Measurements from ENCODE around the gene PCMT1. TPM values are rescaled to one million over a fixed set of nuclear protein-coding genes. Genes with fewer than 3 reads are reported as not detected.

PCMT1 gene
- total RNA-seq, 1 experiment from 2014 or later: 118 TPM

DNA sequence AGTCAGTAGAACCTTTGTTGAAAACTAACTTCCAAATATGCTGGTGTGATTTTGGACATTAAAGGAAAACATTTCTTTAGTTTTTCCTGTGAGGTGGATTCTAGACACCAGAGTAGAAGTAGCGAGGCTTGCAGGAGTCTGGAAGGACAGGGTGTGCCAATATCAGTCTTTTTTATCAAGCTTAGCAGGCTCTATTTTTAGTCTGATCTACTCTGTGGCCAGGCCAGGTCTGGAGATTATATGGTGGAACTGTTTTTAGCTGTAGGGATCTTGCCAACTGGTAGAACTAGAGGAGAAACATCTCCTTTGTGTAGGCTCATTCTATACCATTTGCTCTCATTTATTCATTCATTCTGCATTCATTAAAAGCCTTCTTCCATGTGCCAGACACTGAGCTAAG is 72.0 kb downstream of the PCMT1 start:
- ChIA-PET CTCF (no interaction called here), POLR2A (no interaction called here)
- no peak for DNase-seq
- no TSS peak for BruUV-seq (replicated peaks)
- H3K4me1 ChIP-seq: no peaks in the 10 kb centered on the region
- no peak overlapping the region for H3K4me3 ChIP-seq (ENCODE audit: low read depth, low read length)
- TF ChIP-seq, protein P1, sequence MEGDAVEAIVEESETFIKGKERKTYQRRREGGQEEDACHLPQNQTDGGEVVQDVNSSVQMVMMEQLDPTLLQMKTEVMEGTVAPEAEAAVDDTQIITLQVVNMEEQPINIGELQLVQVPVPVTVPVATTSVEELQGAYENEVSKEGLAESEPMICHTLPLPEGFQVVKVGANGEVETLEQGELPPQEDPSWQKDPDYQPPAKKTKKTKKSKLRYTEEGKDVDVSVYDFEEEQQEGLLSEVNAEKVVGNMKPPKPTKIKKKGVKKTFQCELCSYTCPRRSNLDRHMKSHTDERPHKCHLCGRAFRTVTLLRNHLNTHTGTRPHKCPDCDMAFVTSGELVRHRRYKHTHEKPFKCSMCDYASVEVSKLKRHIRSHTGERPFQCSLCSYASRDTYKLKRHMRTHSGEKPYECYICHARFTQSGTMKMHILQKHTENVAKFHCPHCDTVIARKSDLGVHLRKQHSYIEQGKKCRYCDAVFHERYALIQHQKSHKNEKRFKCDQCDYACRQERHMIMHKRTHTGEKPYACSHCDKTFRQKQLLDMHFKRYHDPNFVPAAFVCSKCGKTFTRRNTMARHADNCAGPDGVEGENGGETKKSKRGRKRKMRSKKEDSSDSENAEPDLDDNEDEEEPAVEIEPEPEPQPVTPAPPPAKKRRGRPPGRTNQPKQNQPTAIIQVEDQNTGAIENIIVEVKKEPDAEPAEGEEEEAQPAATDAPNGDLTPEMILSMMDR (IDR thresholded peaks at IDR 0.05; ENCODE audit: insufficient read depth in 1 of 2, low read depth in 1 of 2, low read length in 1 of 2, severe bottlenecking in 1 of 2, unreplicated experiment in 1 of 2): no peak
- H3K27ac Mint-ChIP-seq (ENCODE audit: unreplicated experiment): no peak overlapping the region
- no peaks in the 10 kb centered on the region for H3K27me3 ChIP-seq (replicated peaks; ENCODE audit: control insufficient read depth, insufficient read depth, low read length)
- no peaks in the 10 kb centered on the region for H3K36me3 ChIP-seq (ENCODE audit: control insufficient read depth, insufficient read depth, low read length)
- peaks cover 6% of the 10 kb centered on the region for H3K4me1 Mint-ChIP-seq (ENCODE audit: low read depth, unreplicated experiment)
- no peaks in the 10 kb centered on the region for H3K9me3 Mint-ChIP-seq (ENCODE audit: unreplicated experiment)
- no peaks in the 10 kb centered on the region for H3K36me3 Mint-ChIP-seq (ENCODE audit: insufficient read depth, unreplicated experiment)
- no peaks in the 10 kb centered on the region for H3K27me3 Mint-ChIP-seq (ENCODE audit: insufficient read depth, unreplicated experiment)
- no peak overlapping the region for H3K4me3 Mint-ChIP-seq (ENCODE audit: unreplicated experiment)
- no peaks in the 10 kb centered on the region for H3K9me3 ChIP-seq
- intact Hi-C loops (cut with micrococcal nuclease; ENCODE audit: unreplicated experiment): loop anchor here (5.0 kb wide), 1 partner anchor 99 kb away; no protein-coding TSS in a partner anchor

DNA sequence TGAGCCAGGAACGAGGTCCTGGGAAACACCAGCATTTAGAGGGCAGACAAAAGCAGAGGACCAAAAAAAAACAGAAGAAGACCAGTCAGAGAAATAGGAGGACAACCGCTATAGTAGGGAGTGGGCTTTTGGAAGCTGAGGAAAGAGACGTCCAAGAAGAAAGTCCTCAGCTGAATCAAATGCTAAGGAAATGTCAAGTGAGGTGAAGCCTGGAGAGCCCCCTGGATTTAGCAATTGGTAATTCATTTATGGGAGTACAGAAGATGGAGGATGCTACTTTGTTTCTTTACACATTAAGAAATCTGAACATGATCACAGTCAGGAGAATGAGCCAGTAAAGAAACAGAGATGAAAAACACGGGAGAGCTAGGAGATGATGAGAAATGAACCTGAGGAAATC is 73.5 kb downstream of the PCMT1 start:
- Histone ChIP-seq H3K4me3 (ENCODE audit: low read depth, low read length) (no peak overlapping the region), H3K9me3 (no peaks in the 10 kb centered on the region), H3K4me1 (no peaks in the 10 kb centered on the region), H3K36me3 (ENCODE audit: control insufficient read depth, insufficient read depth, low read length) (no peaks in the 10 kb centered on the region), H3K27me3 (replicated peaks; ENCODE audit: control insufficient read depth, insufficient read depth, low read length) (no peaks in the 10 kb centered on the region)
- Mint-ChIP-seq H3K4me1 (ENCODE audit: low read depth, unreplicated experiment) (peaks cover 6% of the 10 kb centered on the region), H3K36me3 (ENCODE audit: insufficient read depth, unreplicated experiment) (no peaks in the 10 kb centered on the region), H3K4me3 (ENCODE audit: unreplicated experiment) (no peak overlapping the region), H3K27me3 (ENCODE audit: insufficient read depth, unreplicated experiment) (no peaks in the 10 kb centered on the region), H3K27ac (ENCODE audit: unreplicated experiment) (no peak overlapping the region), H3K9me3 (ENCODE audit: unreplicated experiment) (no peaks in the 10 kb centered on the region)
- POLR2A ChIA-PET: no interaction called here
- CTCF ChIA-PET: no interaction called here
- TF ChIP-seq, protein P1 (IDR thresholded peaks at IDR 0.05; ENCODE audit: insufficient read depth in 1 of 2, low read depth in 1 of 2, low read length in 1 of 2, severe bottlenecking in 1 of 2, unreplicated experiment in 1 of 2): peak in 1 of 2 experiments; percentile 22
- intact Hi-C loops (cut with micrococcal nuclease; ENCODE audit: unreplicated experiment): loop anchor here (5.0 kb wide), 1 partner anchor 101 kb away; no protein-coding TSS in a partner anchor
- no TSS peak for BruUV-seq (replicated peaks)
- no peak for DNase-seq

DNA sequence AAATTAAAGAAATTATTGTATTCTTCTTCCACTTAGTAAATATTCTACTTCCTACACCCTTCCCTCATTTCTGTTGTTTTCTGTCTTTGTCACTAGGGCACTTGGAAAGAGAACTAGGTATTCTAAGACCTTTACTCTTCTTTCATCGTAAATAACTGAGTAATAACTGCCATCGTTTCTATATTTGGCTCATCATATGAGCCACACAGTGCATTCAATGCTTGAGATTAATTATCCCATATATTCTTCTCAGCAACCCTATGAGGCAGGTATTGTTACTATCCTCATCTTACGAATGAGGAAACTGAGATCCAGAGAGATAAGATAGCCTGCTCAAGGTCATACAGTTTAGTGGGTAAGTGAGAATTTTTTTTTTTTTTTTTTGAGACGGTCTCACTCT is 75.8 kb downstream of the PCMT1 start:
- ChIA-PET CTCF (no interaction called here), POLR2A (no interaction called here)
- H3K9me3 ChIP-seq: no peaks in the 10 kb centered on the region
- Mint-ChIP-seq H3K36me3 (ENCODE audit: insufficient read depth, unreplicated experiment) (no peaks in the 10 kb centered on the region), H3K4me3 (ENCODE audit: unreplicated experiment) (no peak overlapping the region), H3K27ac (ENCODE audit: unreplicated experiment) (no peak overlapping the region), H3K9me3 (ENCODE audit: unreplicated experiment) (no peaks in the 10 kb centered on the region), H3K4me1 (ENCODE audit: low read depth, unreplicated experiment) (peaks cover 6% of the 10 kb centered on the region), H3K27me3 (ENCODE audit: insufficient read depth, unreplicated experiment) (no peaks in the 10 kb centered on the region)
- H3K4me1 ChIP-seq: no peaks in the 10 kb centered on the region
- H3K27me3 ChIP-seq (replicated peaks; ENCODE audit: control insufficient read depth, insufficient read depth, low read length): no peaks in the 10 kb centered on the region
- H3K4me3 ChIP-seq (ENCODE audit: low read depth, low read length): no peak overlapping the region
- intact Hi-C loops (cut with micrococcal nuclease; ENCODE audit: unreplicated experiment): no loop called here
- DNase-seq: no peak
- TF ChIP-seq, protein P1 (IDR thresholded peaks at IDR 0.05; ENCODE audit: insufficient read depth in 1 of 2, low read depth in 1 of 2, low read length in 1 of 2, severe bottlenecking in 1 of 2, unreplicated experiment in 1 of 2): no peak
- H3K36me3 ChIP-seq (ENCODE audit: control insufficient read depth, insufficient read depth, low read length): no peaks in the 10 kb centered on the region
- no TSS peak for BruUV-seq (replicated peaks)

All from Caco-2 (cell line).